Astrocyte of the cerebellum (primary cell): ENCODE measurements around the gene ARFRP1.
A peak's percentile ranks its signal among the peaks of the same experiment; 100 is the strongest.
"Not testable (repeated sequence)": the region's sequence is repeated elsewhere in the genome, so short reads cannot be mapped to it uniquely, and the experiment has no call there.

Source experiments
- DNase-seq: peaks from one replicate; pipeline ENCODE4 v3.0.0-alpha.2; 2011; ENCODE audit warnings: low read depth
- H3K4me3 ChIP-seq: 2 replicates; pipeline ENCODE4 v1.5.1; 2011; ENCODE audit warnings: mild to moderate bottlenecking, low read depth, low read length, moderate library complexity
- in situ Hi-C: cut with HindIII; loops from 2 replicates; pipeline ENCODE4 v1.10.0; 2017; ENCODE audit warnings: low sequenced_read_pairs
- TF ChIP-seq, protein P1 (sequence below): IDR thresholded peaks from 2 replicates; pipeline ENCODE4 v1.5.1; 2012; ENCODE audit warnings: low read length, low read depth, moderate library complexity, mild to moderate bottlenecking; ENCODE audit errors: missing control alignments

Gene ARFRP1

GRCh38 chr20:63653974-63654668 lies 53.7 kb downstream of the ARFRP1 start:
- in situ Hi-C loops, result no loop called here
- no peak for DNase-seq
- peak overlapping the region; percentile 37 for H3K4me3 ChIP-seq
- TF ChIP-seq, protein P1, sequence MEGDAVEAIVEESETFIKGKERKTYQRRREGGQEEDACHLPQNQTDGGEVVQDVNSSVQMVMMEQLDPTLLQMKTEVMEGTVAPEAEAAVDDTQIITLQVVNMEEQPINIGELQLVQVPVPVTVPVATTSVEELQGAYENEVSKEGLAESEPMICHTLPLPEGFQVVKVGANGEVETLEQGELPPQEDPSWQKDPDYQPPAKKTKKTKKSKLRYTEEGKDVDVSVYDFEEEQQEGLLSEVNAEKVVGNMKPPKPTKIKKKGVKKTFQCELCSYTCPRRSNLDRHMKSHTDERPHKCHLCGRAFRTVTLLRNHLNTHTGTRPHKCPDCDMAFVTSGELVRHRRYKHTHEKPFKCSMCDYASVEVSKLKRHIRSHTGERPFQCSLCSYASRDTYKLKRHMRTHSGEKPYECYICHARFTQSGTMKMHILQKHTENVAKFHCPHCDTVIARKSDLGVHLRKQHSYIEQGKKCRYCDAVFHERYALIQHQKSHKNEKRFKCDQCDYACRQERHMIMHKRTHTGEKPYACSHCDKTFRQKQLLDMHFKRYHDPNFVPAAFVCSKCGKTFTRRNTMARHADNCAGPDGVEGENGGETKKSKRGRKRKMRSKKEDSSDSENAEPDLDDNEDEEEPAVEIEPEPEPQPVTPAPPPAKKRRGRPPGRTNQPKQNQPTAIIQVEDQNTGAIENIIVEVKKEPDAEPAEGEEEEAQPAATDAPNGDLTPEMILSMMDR, result no peak

- in situ Hi-C loops, result no loop called here
- peak within 1 kb of the TSS; percentile 49 for H3K4me3 ChIP-seq
Measured at GRCh38 chr20:63653041-63653973, 54.5 kb downstream of the ARFRP1 start, which contains the start of gene STMN3. Gene STMN3, minus strand, starts transcription at chr20:63653424. Its CDS starts 79 bp downstream, at chr20:63653345.

GRCh38 chr20:63652192-63652980 lies 55.4 kb downstream of the ARFRP1 start:
- H3K4me3 ChIP-seq, result peak overlapping the region; percentile 49
- TF ChIP-seq, protein P1, result no peak
- in situ Hi-C loops, result no loop called here
- DNase-seq, result no peak

More at GRCh38 chr20:63653041-63653973, 54.5 kb downstream of the ARFRP1 start, which contains the start of gene STMN3:
- peak; percentile 62 for DNase-seq
- TF ChIP-seq, protein P1, result no peak

- H3K4me3 ChIP-seq, result peak overlapping the region; percentile 49
- DNase-seq, result no peak
- TF ChIP-seq, protein P1, result no peak
- in situ Hi-C loops, result no loop called here
Measured at GRCh38 chr20:63651942-63652191, 55.9 kb downstream of the ARFRP1 start.

- H3K4me3 ChIP-seq, DNase-seq, in situ Hi-C loops: not testable (repeated sequence)
Measured at GRCh38 chr20:63650486-63650885, 57.3 kb downstream of the ARFRP1 start.

DNA sequence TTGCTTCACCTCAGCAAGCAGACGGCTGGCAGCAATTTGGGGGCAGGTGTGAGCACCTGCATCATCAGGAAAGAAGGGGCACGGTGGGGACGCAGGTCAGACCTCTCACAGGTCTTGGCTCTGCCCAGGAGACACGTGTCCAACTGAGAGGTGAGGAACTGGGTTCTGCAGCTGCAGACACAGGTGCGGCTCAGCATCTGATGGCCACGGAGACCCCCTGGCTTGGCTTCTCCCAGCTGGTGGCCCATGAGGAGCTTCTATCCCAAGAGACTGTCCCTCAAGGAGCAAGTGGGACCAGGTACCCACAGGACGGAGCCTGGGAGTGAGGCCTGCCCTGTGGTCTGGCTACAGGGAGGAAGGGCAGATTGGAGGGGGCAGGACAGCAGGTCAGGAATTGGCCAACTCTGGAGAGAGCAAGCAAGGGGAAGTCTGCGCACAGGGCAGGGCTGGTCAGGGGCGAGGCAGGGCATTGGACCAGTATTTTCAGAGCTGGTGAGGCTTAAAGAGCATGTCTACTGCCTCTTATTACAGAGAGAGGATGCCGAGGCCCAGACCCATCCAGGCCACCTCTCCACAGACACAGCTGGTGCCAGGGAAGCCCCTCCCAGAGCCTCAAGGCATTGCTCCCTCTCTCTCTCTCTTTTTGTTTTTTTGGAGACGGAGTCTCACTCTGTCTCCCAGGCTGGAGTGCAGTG lies 58.7 kb downstream of the ARFRP1 start:
- in situ Hi-C loops, result no loop called here
- no peak overlapping the region for H3K4me3 ChIP-seq
- TF ChIP-seq, protein P1, result no peak
- DNase-seq, result no peak
